Measurements from ENCODE around the gene INPP4B.

INPP4B gene

DNA sequence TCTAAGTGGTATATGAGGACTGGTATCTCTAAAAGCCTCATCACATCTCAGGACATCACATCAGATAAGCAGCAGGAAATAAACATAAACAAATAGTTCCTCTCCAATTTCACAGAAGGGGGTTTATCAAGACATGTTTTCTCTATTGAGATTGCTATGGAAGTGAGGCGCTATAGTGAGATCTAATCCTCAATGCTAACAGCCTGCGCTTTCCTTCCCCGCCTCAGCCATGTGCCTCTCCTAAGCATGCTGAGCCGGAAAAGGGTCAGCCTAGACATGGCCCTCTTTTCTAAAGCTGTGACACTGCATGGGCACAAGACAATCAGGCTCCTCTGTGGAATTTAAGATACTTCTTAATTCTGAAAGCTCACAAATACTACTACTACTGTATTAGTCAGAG, 286.1 kb downstream of the INPP4B start:
- DNase-seq (ENCODE audit: low spot score): no peak
- TF ChIP-seq, protein P1, sequence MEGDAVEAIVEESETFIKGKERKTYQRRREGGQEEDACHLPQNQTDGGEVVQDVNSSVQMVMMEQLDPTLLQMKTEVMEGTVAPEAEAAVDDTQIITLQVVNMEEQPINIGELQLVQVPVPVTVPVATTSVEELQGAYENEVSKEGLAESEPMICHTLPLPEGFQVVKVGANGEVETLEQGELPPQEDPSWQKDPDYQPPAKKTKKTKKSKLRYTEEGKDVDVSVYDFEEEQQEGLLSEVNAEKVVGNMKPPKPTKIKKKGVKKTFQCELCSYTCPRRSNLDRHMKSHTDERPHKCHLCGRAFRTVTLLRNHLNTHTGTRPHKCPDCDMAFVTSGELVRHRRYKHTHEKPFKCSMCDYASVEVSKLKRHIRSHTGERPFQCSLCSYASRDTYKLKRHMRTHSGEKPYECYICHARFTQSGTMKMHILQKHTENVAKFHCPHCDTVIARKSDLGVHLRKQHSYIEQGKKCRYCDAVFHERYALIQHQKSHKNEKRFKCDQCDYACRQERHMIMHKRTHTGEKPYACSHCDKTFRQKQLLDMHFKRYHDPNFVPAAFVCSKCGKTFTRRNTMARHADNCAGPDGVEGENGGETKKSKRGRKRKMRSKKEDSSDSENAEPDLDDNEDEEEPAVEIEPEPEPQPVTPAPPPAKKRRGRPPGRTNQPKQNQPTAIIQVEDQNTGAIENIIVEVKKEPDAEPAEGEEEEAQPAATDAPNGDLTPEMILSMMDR (IDR thresholded peaks at IDR 0.05; ENCODE audit: extremely low read depth, missing control alignments): no peak

DNA sequence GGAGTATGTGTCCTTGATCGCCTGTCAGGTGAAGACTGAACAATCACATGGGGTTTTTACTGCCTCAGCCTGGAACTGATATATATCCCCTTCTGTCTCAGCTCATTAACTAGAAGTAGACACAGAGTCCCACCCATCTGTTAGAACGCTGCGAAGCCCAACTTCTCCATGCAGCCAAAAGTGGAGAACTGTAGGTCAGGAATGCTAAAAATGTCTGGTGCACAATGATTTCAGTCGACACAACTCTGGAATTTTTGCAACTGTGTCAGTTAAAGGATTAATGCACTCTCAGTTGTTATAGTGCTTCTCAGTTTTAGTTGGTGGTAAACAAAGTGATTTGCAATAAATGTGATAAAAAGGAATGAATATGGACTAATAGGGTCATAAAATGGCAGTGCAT, 287.2 kb downstream of the INPP4B start:
- TF ChIP-seq, protein P1 (IDR thresholded peaks at IDR 0.05; ENCODE audit: extremely low read depth, missing control alignments): no peak
- no peak for DNase-seq (ENCODE audit: low spot score)

DNA sequence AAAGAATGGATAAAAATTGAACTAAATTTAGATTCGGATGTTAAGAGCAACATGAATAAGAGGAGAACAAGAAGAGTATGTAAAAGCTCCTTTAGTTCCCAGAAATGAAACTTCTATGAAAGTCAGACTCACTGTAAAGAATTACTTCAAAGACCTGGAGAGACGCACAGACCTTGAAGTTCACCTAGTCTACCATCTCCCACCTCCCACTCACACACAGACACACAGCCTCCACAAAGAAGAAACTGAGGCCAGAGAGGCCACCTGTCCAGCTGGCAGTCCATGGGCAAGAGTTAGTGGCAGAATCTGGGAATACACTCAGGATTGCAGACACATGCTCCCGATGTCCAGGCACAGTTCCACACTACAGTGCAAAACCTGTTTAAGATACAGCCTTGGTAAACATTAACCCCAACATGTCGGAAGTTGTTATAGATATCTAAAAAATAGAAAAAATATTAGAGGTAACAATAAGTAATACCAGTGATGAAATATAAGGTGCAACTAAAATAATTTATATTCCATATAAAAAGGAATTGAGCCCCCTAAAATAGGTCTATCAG, 288.8 kb downstream of the INPP4B start:
- TF ChIP-seq, protein P1 (IDR thresholded peaks at IDR 0.05; ENCODE audit: extremely low read depth, missing control alignments): no peak
- no peak for DNase-seq (ENCODE audit: low spot score)

DNA sequence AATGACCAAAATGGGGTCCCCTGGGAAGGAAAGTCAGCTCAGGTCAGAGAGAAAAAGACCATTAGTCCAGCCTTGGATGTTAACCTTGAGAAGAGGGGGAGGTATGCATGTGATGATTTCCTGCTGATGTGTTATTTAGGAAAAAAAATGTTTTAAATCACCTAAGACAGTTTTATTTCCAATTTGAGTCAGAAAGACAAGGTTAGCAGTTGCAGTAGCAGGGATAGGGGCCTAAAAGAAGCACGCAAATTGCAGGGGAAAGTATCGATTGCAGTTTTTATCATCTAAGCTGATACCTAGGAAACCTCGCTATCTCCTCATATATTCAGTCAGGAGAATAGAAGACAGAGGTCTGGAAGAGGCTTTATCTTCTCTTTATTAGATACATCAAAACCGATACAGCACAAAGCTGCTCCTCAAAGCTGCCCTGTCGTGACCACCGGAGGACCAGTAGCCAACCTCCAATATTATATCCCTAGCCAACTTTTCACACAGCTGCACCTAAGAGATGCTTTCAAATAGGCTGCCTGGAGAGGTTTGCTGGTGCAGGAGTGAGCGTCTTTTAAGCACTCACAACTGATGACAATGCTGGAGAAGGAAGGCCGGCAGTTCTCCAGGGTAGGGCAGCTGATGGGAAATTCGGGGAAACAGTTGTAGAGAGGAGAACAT, 289.4 kb downstream of the INPP4B start:
- TF ChIP-seq, protein P1 (IDR thresholded peaks at IDR 0.05; ENCODE audit: extremely low read depth, missing control alignments): no peak
- DNase-seq (ENCODE audit: low spot score): no peak

DNA sequence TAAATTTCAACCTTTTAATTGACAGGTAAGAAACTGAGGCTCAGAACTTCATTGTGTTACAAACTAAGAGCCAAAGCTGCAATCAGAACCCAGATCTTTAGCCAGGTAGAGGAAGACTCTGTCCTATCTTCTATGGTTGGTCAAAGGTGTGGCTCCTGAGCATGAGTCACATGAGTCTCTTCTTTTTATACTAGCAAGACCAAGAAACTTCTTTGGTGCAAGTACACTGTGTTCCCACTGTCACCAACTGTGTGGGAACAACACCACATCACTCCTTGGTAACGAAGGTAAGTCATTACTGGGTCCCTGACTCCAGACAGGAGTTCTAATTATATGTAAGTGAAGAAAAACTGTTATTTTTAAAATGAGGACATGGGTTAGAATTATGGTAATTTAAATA, 290.1 kb downstream of the INPP4B start:
- TF ChIP-seq, protein P1 (IDR thresholded peaks at IDR 0.05; ENCODE audit: extremely low read depth, missing control alignments): no peak
- no peak for DNase-seq (ENCODE audit: low spot score)

DNA sequence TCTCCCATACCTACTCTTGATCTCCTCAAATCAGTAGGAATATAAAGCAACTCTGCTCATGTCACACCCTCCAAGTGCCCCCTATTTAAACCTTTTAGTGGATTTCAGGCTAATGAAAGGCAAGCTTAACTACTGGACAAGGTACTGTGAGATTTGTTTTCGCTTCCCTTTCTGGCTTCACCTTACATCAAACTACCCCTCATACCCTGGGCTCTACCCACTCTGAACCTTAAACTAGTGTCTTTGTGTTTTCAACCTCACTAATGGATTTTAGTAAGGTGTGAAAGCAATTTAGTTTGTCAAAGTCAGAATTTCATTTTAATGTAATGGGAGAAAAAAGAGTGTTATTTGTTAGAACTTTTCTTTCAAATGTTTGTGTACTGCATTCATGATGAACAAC, 291.7 kb downstream of the INPP4B start:
- TF ChIP-seq, protein P1 (IDR thresholded peaks at IDR 0.05; ENCODE audit: extremely low read depth, missing control alignments): no peak
- no peak for DNase-seq (ENCODE audit: low spot score)

DNA sequence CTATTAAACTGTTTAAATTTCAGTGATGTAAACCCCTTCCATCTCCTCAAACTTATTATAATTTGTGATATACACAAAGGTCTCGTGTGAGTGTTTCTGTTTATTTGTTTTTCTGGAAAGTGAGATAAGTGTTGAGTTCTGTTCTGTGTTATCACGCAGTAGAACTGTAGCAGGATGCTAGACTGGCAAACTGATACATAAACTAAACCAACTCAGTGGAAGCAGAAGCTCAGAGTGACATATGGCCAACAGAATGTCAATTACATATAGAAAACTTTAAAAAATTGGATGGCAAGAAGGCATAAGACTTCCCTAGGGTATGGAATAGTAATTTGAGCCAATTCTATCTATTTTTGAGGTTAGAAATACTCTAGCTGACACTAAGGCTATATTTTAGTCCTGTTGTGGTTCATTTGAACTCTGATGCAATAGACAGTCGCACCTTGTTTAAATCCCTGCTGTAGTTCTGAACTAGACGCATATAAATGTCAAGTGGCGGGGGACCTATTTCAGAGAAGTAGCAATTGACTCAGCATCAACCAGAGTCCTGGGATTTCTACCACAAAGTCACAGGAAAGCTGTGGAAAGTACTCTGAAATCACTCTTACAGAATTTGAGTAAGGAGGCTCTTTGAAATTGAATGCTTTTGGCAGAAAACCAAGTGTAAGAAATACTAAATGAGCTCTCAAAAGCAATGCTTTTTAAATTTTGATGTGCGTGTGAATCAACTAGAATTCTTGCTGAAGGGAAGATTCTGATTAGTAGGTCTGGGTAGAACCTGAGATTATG, 294.4 kb downstream of the INPP4B start:
- no peak for DNase-seq (ENCODE audit: low spot score)
- TF ChIP-seq, protein P1 (IDR thresholded peaks at IDR 0.05; ENCODE audit: extremely low read depth, missing control alignments): no peak

All from GM20000 (cell line).